HCT116 (cell line): ENCODE measurements around the gene RILPL2. TPM values are rescaled to one million over a fixed set of nuclear protein-coding genes. Genes with fewer than 3 reads are reported as not detected.
"Not testable (repeated sequence)": the region's sequence is repeated elsewhere in the genome, so short reads cannot be mapped to it uniquely, and the experiment has no call there.

Experiments used
- ATAC-seq: fragments of 200-7000 bp; cut with Tn5 transposase; 2 replicates; pipeline ENCODE4 v1.9.1; 2020; ENCODE audit warnings: mild to moderate bottlenecking, moderate library complexity
- BruUV-seq: library from RNA; stranded (reverse); fragments of 400-500 nt; replicated peaks from 2 replicates; lab custom pipeline; 2021; lab: Mats Ljungman, UMichigan
- CTCF ChIA-PET: fragments of 300-600 bp; sonication (Branson Sonifier 250); formaldehyde crosslinking; loops from one replicate; lab custom pipeline; 2021; ENCODE audit warnings: antibody characterized with exemption; lab: Charles Lee
- POLR2A ChIA-PET: fragments of 300-600, 350-600 bp; sonication (Branson Sonifier 250); formaldehyde crosslinking; loops from one replicate; lab custom pipeline; 2021; ENCODE audit warnings: antibody characterized with exemption; lab: Charles Lee
- RAD21 ChIA-PET, 2 experiments: fragments of 300-600 bp; sonication (Branson Sonifier 250); formaldehyde crosslinking; loops; one replicate each; lab custom pipeline; 2023; ENCODE audit warnings: low total read pairs in 2 of 2; ENCODE audit not compliant: uncharacterized antibody in 2 of 2, unreplicated experiment in 2 of 2, low non-redundant PET in 1 of 2; lab: Charles Lee
- DNase-seq: peaks from one replicate; pipeline ENCODE4 v3.0.0-alpha.2; 2010; ENCODE audit warnings: low read depth, low spot score
- H2AFZ ChIP-seq: fragments of 200-600 bp; shearing (Covaris generic), sonication (generic); 2 replicates; pipeline ENCODE4 v1.6.1; 2017; ENCODE audit warnings: low read depth, mixed run types, mixed read lengths, antibody characterized with exemption, low read length; ENCODE audit not compliant: poor library complexity, severe bottlenecking
- H3K27ac ChIP-seq: 2 replicates; pipeline ENCODE4 v1.5.1; 2012; ENCODE audit warnings: low read depth, low read length
- H3K27me3 ChIP-seq: fragments of 200-600 bp; sonication (generic); 2 replicates; pipeline ENCODE4 v1.6.1; 2016; ENCODE audit warnings: mixed run types, low read length, mixed read lengths; ENCODE audit not compliant: insufficient read depth
- H3K36me3 ChIP-seq, 2 experiments: fragments of 200-500 bp in 1 of 2; fragments of 200-600 bp in 1 of 2; sonication (Bioruptor generic) in 1 of 2; sonication (generic) in 1 of 2; 2 replicates each; pipeline versions ENCODE4 v1.5.1 to v1.6.1; 2014 to 2016; ENCODE audit warnings: low read length in 2 of 2, inconsistent platforms in 1 of 2, mixed read lengths in 1 of 2, mixed run types in 1 of 2; ENCODE audit not compliant: insufficient read depth in 2 of 2, control insufficient read depth in 1 of 2
- H3K4me1 ChIP-seq, 2 experiments: fragments of 200-600 bp in 1 of 2; sonication (generic) in 1 of 2; 2 replicates each; pipeline versions ENCODE4 v1.5.1 to v1.6.1; 2012 to 2017; ENCODE audit warnings: low read length in 2 of 2, inconsistent platforms in 1 of 2, mild to moderate bottlenecking in 1 of 2, mixed read lengths in 1 of 2, mixed run types in 1 of 2, moderate library complexity in 1 of 2; ENCODE audit not compliant: insufficient read depth in 2 of 2, control insufficient read depth in 1 of 2
- H3K4me2 ChIP-seq: fragments of 200-600 bp; sonication (generic); 2 replicates; pipeline ENCODE4 v1.6.1; 2017; ENCODE audit warnings: mixed run types, low read length, mixed read lengths
- H3K4me3 ChIP-seq, 2 experiments: fragments of 200-600 bp in 1 of 2; sonication (generic) in 1 of 2; replicated peaks in 1 of 2; 2 replicates each; pipeline ENCODE4 v1.5.1; 2011 to 2016; ENCODE audit warnings: low read length in 2 of 2, control low read depth in 1 of 2, low read depth in 1 of 2, mild to moderate bottlenecking in 1 of 2, mixed read lengths in 1 of 2, mixed run types in 1 of 2
- H3K79me2 ChIP-seq: fragments of 200-600 bp; sonication (generic); 2 replicates; pipeline ENCODE4 v1.6.1; 2017; ENCODE audit warnings: mild to moderate bottlenecking, mixed run types, low read length, moderate library complexity, mixed read lengths; ENCODE audit not compliant: insufficient read depth
- H3K9ac ChIP-seq: fragments of 200-600 bp; sonication (generic); 2 replicates; pipeline ENCODE4 v1.6.1; 2016; ENCODE audit warnings: low read length, mixed read lengths
- H3K9me2 ChIP-seq: fragments of 200-600 bp; sonication (generic), shearing (Covaris generic); 2 replicates; pipeline ENCODE4 v1.6.1; 2017; ENCODE audit warnings: mixed run types, mild to moderate bottlenecking, moderate library complexity; ENCODE audit not compliant: insufficient read depth
- H3K9me3 ChIP-seq, 2 experiments: fragments of 200-500 bp in 1 of 2; fragments of 200-600 bp in 1 of 2; sonication (Bioruptor generic) in 1 of 2; sonication (generic) in 1 of 2; 2 replicates each; pipeline ENCODE4 v1.6.1; 2014 to 2017; ENCODE audit warnings: low read length in 2 of 2, mixed read lengths in 2 of 2, inconsistent platforms in 1 of 2, low read depth in 1 of 2, mild to moderate bottlenecking in 1 of 2, mixed run types in 1 of 2, moderate library complexity in 1 of 2; ENCODE audit not compliant: control insufficient read depth in 1 of 2, insufficient read depth in 1 of 2
- H4K20me1 ChIP-seq: fragments of 200-600 bp; sonication (generic), shearing (Covaris generic); 2 replicates; pipeline ENCODE4 v1.6.1; 2017; ENCODE audit warnings: mixed run types, mild to moderate bottlenecking, moderate library complexity; ENCODE audit not compliant: insufficient read depth
- CBX3 ChIP-seq: IDR thresholded peaks from 2 replicates; pipeline ENCODE4 v1.6.1; 2012; ENCODE audit warnings: low read depth
- CEBPB ChIP-seq: IDR thresholded peaks from 2 replicates; pipeline ENCODE4 v1.6.1; 2012; ENCODE audit warnings: low read depth
- ELF1 ChIP-seq: IDR thresholded peaks from 2 replicates; pipeline ENCODE4 v1.6.1; 2012; ENCODE audit warnings: low read depth, borderline replicate concordance
- EZH2 ChIP-seq: fragments of 200-600 bp; sonication (generic); IDR thresholded peaks from 2 replicates; pipeline ENCODE4 v1.6.1; 2017; ENCODE audit warnings: antibody characterized with exemption, mixed run types
- FOSL1 ChIP-seq: IDR thresholded peaks from 2 replicates; pipeline ENCODE4 v1.6.1; 2012; ENCODE audit warnings: low read depth
- POLR2A ChIP-seq: IDR thresholded peaks from 2 replicates; pipeline ENCODE4 v1.7.0; 2011; ENCODE audit warnings: borderline replicate concordance; ENCODE audit not compliant: insufficient read depth, insufficient read length; ENCODE audit errors: extremely low read depth
- SP1 ChIP-seq: IDR thresholded peaks from 2 replicates; pipeline ENCODE4 v1.6.1; 2012; ENCODE audit warnings: low read depth
- SRF ChIP-seq: IDR thresholded peaks from 2 replicates; pipeline ENCODE4 v1.6.1; 2012; ENCODE audit warnings: low read depth
- TCF7L2 ChIP-seq: IDR thresholded peaks from 2 replicates; pipeline ENCODE4 v1.7.0; 2011; ENCODE audit warnings: borderline replicate concordance, inconsistent platforms; ENCODE audit not compliant: insufficient read depth, insufficient read length; ENCODE audit errors: extremely low read depth
- YY1 ChIP-seq: IDR thresholded peaks from 2 replicates; pipeline ENCODE4 v1.6.1; 2011; ENCODE audit warnings: low read length, low read depth, moderate library complexity, mild to moderate bottlenecking; ENCODE audit not compliant: insufficient replicate concordance; ENCODE audit errors: extremely low read depth
- ZFX ChIP-seq: fragments of 450-650 bp; IDR thresholded peaks from 2 replicates; pipeline ENCODE4 v1.6.1; 2017
- ZNF274 ChIP-seq: fragments of 200-500 bp; sonication (Bioruptor generic); IDR thresholded peaks from 2 replicates; pipeline ENCODE4 v1.6.1; 2014; ENCODE audit warnings: mild to moderate bottlenecking, low read depth, low read length, inconsistent platforms
- intact Hi-C: fragments of 100-400 bp; cut with micrococcal nuclease; formaldehyde crosslinking; loops from 2 replicates; pipeline ENCODE4 v1.10.0; 2022
- total RNA-seq: library from RNA; stranded (reverse); gene quantifications from one replicate; pipeline ENCODE4 v1.2.1, GENCODE V29; 2021; ENCODE audit not compliant: unreplicated experiment
- TF ChIP-seq, protein P1 (sequence below): IDR thresholded peaks from 2 replicates; pipeline ENCODE4 v1.6.1; 2011; ENCODE audit warnings: mild to moderate bottlenecking, low read length, moderate library complexity; ENCODE audit not compliant: insufficient replicate concordance; ENCODE audit errors: extremely low read depth
- TF ChIP-seq, protein P2 (sequence below): IDR thresholded peaks from 2 replicates; pipeline ENCODE4 v1.6.1; 2012

Gene RILPL2
- total RNA-seq, 1 experiment from 2014 or later: 2.3 TPM

DNA sequence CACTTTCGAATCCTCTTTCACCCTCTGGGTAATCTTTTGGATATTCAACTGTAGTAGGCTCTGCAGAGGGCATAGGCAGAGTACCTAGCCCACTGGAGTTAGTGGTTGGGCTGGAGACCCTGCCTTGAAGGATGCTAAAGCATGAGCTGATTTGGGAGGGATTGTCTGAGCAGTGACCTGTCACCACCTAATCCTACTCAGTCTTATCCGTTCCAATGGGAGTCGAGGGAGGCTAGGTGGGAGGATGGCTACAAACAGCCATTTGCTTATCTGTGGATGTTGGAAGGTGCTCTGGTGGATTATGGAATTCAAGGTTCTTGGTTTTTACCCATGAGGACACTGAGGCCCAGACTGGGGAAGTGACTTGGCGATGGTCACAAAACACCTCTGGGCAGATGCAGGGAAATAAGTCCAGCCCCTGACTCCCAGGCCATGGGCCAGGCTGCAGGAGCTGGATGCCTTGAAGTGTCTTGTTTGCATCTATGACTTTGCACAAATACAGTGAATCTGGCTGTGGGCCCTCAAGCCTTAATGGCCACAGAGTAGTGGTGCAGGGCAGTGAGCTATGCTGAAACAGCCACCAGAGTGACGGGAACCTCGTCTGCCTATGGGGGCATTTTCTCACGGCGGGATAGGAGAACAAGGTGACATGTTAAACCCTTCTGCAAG is 48.8 kb downstream of the RILPL2 start:
- Histone ChIP-seq H3K4me3 (peak overlapping the region; percentile 59 to 77), H3K36me3 (peaks cover 12 to 26% of the 10 kb centered on the region in 2 experiments; a peak in 3 of 4 replicates), H3K4me2 (peak overlapping the region; percentile 99), H3K9me2 (no peaks in the 10 kb centered on the region), H3K27me3 (no peaks in the 10 kb centered on the region), H2AFZ (no peak overlapping the region), H4K20me1 (no peaks in the 10 kb centered on the region), H3K9ac (peak overlapping the region; percentile 73), H3K27ac (peak overlapping the region; percentile 54), H3K79me2 (peaks cover 77% of the 10 kb centered on the region), H3K9me3 (no peaks in the 10 kb centered on the region), H3K4me1 (peaks cover 17 to 33% of the 10 kb centered on the region in 2 experiments)
- ChIA-PET CTCF (interaction anchor here (1.1 kb wide), 1 partner anchor 22 kb away, joined by 5 read pairs; no protein-coding TSS in a partner anchor), POLR2A (interaction anchor here (2.2 kb wide), 1 partner anchor 22 kb away, joined by 7 read pairs; no protein-coding TSS in a partner anchor), RAD21 (no interaction called here)
- DNase-seq (no peak), ATAC-seq (no peak)
- TF ChIP-seq FOSL1: no peak
- no peak for TF ChIP-seq SP1
- no peak for TF ChIP-seq ZFX
- no peak for TF ChIP-seq SRF
- no peak for TF ChIP-seq ZNF274
- TF ChIP-seq, protein P1, sequence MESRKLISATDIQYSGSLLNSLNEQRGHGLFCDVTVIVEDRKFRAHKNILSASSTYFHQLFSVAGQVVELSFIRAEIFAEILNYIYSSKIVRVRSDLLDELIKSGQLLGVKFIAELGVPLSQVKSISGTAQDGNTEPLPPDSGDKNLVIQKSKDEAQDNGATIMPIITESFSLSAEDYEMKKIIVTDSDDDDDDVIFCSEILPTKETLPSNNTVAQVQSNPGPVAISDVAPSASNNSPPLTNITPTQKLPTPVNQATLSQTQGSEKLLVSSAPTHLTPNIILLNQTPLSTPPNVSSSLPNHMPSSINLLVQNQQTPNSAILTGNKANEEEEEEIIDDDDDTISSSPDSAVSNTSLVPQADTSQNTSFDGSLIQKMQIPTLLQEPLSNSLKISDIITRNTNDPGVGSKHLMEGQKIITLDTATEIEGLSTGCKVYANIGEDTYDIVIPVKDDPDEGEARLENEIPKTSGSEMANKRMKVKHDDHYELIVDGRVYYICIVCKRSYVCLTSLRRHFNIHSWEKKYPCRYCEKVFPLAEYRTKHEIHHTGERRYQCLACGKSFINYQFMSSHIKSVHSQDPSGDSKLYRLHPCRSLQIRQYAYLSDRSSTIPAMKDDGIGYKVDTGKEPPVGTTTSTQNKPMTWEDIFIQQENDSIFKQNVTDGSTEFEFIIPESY: no peak
- no peak for TF ChIP-seq ELF1
- no peak for TF ChIP-seq TCF7L2
- TF ChIP-seq EZH2: no peak
- TF ChIP-seq CBX3: no peak
- TF ChIP-seq CEBPB: no peak
- TF ChIP-seq POLR2A: no peak
- no peak for TF ChIP-seq YY1
- TF ChIP-seq, protein P2, sequence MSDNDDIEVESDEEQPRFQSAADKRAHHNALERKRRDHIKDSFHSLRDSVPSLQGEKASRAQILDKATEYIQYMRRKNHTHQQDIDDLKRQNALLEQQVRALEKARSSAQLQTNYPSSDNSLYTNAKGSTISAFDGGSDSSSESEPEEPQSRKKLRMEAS: no peak
- intact Hi-C loops: no loop called here
- BruUV-seq: no TSS peak

DNA sequence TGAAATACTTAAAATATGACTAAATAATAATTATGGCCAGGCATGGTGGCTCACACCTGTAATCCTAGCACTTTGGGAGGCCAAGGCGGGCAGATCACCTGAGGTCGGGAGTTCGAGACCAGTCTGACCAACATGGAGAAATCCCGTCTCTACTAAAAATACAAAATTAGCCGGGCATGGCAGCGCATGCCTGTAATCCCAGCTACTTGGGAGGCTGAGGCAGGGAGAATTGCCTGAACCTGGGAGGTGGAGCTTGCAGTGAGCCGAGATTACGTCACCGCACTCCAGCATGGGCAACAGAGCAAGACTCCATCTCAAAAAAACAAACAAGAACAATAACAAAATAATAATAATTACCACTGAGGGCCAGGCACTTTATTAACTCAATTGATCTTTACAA is 50.9 kb downstream of the RILPL2 start:
- DNase-seq, H3K27me3 ChIP-seq, ATAC-seq, H3K9ac ChIP-seq, intact Hi-C loops, H3K9me3 ChIP-seq, H2AFZ ChIP-seq, H3K9me2 ChIP-seq, H4K20me1 ChIP-seq, H3K36me3 ChIP-seq, H3K4me3 ChIP-seq, POLR2A ChIA-PET, RAD21 ChIA-PET, CTCF ChIA-PET, H3K27ac ChIP-seq, BruUV-seq: not testable (repeated sequence)
- Histone ChIP-seq H3K79me2 (peaks cover 56% of the 10 kb centered on the region), H3K4me1 (peaks cover 23 to 44% of the 10 kb centered on the region in 2 experiments), H3K4me2 (peak overlapping the region; percentile 96; the same call in 1 of the 2 replicates)
